T47D (cell line): ENCODE results near the gene ARL15.

Experiments used
- DNase-seq, 2 experiments: peaks; one replicate each; pipeline versions ENCODE4 v3.0.0 to v3.0.0-alpha.2; 2011 to 2012; ENCODE audit warnings: low read depth in 1 of 2, low spot score in 1 of 2
- JUND ChIP-seq: IDR thresholded peaks from 2 replicates; pipeline ENCODE4 v1.6.1; 2012; ENCODE audit warnings: low read depth
- in situ Hi-C: cut with HindIII; loops from 2 replicates; pipeline ENCODE4 v1.10.0; 2016; ENCODE audit warnings: low sequenced_read_pairs, low pct_unique_long_range_greater_than_20kb

The ARL15 gene

GRCh38 chr5:54309276-54309675 lies 1.1 kb downstream of the ARL15 start:
- DNase-seq: peak in 1 of 2 experiments; percentile 19
- no peak for TF ChIP-seq JUND
- in situ Hi-C loops: no loop called here

DNA sequence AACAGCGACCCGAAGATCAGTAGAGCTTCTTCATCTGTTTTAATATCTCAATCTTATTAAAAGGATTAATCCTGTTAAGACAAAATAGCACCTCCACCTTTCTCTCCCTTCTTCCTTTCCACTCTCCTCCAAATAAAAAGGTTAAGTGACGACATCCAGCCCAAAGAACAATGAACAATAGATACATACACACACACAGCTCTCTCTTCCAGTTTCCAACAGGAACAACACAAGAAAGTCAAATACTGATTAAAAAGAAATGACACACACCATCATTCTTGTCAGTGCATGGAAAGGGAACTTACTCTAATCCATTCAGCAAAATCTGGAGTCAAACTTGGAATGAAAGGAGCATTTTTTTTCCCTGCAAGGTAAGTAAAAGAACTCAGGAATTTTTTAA lies 2.8 kb downstream of the ARL15 start:
- no peak for TF ChIP-seq JUND
- in situ Hi-C loops: no loop called here
- DNase-seq: no peak

DNA sequence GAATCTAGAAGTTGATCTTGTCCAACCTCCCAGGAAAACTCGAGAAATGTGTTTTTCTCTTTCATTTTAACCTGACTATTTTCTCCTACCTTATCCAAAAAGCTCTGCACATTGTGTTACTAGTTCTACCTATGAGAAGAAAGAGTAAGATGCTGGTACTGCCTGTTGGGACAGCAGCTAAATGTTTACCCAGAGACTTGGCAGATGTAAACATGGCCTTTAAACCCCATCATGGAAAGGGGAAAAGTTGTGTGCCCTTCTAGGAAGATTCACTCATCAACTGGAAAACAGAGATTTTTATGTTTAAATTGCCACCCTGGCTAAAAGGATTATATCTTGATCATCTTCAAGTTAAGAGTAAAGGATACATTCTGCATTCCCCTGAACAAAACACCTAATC lies 3.5 kb downstream of the ARL15 start:
- TF ChIP-seq JUND: no peak
- peak in 1 of 2 experiments; percentile 35 for DNase-seq
- in situ Hi-C loops: no loop called here

DNA sequence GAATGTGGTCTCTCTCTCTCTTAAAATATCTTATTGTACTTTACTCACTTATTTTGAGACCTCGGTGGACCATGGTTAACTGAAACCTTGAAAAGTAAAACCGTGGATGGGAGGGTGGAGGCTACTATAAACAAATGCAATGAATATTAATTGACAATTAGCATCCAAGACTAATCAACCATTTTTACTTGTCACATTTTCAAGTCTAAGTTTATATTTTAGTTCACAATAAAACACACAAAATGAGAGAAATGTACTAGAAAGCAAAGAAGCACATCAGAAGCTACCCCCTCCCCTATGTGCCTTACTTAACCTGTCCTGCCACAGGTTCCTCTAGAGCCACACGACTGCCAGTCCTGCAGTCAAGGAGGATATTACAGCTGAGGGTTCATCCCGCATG lies 4.6 kb downstream of the ARL15 start:
- no peak for DNase-seq
- in situ Hi-C loops: no loop called here
- TF ChIP-seq JUND: no peak

DNA sequence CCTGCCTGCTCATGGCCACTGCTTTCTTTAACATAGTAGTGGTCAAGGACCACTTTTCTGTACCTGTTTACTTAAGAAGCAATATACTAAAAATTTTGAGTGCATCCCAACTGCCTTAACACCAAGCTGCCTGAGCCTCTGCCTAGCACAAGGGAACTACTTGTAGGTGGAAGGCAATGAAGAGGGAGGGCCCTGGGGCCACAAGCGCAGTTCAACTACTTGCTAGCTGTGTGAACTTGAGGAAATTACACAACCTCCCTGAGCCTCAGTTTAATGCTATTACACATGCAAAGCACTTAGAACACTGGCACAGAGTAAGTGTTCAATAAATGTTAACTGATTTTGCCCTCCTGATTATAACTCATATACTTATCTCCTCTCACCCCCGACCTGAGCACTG lies 6.3 kb downstream of the ARL15 start:
- no peak for DNase-seq
- no peak for TF ChIP-seq JUND
- in situ Hi-C loops: no loop called here

DNA sequence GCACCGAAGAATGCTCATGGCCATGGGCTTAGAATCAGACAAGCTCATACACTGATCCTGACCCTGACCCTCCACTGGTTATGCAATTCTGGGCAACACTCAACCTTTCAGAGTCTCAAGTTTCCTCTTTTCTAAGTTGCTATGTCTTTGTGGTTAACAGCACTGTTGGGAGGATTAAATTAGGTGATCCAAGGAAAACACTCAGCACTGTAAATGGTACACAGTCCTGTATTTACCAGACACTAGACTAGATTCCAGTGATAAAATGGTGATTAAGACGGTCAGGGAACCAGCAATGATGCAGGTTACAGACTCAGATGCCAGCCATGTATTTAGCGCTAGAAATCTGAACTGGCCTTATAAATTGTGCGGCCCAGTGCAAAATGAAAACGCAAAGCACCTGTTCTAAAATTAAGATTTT lies 8.1 kb downstream of the ARL15 start:
- DNase-seq: peak in 1 of 2 experiments; percentile 37
- TF ChIP-seq JUND: no peak
- in situ Hi-C loops: no loop called here

DNA sequence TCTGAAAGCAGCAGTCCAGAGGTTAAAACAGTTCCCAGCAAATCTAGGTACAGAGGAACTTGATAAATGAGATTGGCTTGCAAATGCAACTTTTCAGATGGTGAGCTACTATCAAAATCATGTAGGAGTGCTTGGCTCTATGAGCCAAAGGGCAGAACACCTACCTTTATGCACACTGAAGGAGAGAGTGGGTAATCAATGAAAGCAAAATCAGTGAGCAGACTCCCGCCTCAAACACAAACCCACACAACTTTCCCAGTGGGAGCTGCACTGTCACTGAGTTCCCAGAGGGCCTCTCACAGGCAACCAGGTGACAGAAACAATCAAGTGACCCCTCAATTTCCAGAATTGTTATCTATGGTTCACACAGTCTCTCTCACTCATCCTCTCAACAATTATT lies 8.5 kb downstream of the ARL15 start:
- in situ Hi-C loops: no loop called here
- no peak for DNase-seq
- no peak for TF ChIP-seq JUND

DNA sequence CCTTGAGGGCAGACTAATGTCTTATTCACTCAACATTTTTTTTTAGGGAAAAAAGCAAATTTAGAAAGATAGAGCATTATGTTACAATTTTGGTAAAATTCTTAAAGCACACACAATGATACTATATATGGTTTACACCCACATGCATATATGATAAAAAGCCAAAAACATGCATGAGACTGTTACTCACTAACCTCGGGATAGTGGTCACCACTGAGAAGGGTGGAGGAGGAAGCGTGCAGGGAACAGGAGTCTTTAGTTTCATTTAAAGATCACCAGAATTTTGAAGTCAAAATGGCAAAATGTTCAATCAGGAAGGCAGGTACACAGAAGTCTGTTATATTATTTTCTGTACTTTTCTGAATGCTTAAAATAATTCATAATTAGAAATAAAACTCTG lies 9.2 kb downstream of the ARL15 start:
- no peak for TF ChIP-seq JUND
- in situ Hi-C loops: no loop called here
- DNase-seq: no peak

DNA sequence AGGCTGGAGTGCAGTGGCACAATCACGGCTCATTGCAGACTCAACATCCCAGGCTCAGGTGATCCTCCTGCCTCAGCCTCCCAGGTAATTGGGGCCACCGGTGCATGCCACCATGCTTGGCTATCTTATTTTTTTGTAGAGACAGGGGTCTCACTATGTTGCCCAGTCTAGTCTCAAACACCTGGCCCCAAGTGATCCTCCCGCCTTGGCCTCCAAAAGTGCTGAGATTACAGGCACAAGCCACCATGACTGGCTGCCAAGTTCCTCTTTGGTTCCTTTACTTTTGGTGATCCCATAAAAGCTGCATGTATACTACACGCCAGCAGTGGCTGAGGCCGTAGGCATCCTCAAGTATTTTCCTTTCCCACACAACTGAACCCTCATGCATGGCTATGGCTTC lies 11.4 kb downstream of the ARL15 start:
- in situ Hi-C loops: no loop called here
- no peak for TF ChIP-seq JUND
- no peak for DNase-seq

DNA sequence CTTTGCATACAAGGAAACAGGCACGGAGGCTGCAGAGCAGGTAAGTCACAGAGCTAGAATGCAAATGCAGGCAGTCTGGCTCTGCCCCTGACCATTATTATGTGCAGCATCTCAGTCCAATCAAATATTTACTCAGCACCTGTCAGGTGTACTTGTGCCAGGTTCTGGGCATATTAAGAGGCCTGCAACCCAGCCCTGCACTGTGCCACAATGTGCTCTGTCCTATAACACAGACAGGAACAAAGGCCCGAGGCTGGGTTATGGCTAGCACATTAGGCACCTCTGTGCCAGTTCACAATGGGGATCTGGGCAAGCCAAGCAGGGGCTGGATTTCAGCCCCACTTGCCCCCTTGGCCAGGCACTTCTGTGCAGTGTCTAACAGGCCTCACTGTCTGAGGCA lies 14.0 kb downstream of the ARL15 start:
- DNase-seq: peak; percentile 48 to 86
- TF ChIP-seq JUND: no peak
- in situ Hi-C loops: no loop called here

DNA sequence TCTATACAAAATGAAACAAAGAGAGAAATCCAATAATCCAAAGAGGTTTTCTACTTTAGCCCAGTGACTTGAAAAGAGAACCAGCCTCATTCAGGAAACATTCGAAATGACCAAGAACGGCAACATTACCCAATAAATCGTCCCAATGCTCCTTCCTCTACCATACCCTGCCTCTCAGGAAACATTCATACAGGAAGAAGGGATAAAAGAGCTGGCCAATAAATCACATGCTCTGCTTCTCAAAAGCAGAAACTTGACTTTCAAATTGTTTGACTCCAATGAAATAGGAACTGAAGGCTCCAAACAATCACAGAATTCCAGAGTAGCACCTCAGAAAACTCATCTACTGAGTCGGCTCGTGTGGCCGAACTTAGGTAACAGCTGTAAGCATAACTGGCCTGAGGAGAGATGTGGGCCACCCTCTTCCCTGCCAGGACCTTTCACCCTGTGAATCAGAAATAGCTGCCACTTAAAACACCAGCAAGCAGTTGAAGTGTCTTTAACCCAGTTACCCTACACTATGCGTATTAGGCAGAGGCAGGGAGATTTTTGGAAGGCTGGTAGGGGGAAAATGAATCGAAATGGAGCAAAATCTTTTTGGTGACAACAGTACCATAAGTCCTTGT lies 14.6 kb downstream of the ARL15 start:
- DNase-seq: peak in 1 of 2 experiments; percentile 26
- no peak for TF ChIP-seq JUND
- in situ Hi-C loops: no loop called here

DNA sequence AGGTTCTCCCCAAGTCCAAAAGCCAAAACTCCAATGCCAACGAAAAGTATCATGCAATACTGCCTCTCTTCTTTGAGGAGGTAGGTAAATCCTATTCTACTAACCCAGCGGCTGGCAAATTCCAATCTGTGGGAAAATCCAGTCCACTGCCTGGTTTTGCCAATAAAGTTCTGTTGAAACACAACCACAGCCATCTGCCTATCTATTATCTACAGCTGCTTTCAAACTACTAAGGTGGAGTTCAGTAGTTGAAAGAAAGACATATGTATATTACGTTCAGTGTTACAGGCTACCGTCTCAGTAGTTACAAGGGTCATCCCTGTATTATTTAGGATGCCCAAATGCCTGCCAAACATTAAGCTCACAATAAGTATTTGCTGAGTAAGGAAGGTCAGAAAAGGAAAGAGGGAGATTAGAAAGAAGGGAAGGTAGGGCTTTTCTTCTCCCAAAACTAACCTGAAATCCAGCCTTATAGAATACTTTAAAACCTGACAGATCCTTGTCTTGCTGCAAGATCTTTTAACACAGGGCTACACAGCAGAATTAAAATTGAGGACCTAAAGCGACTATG lies 16.2 kb downstream of the ARL15 start:
- in situ Hi-C loops: no loop called here
- TF ChIP-seq JUND: no peak
- no peak for DNase-seq

DNA sequence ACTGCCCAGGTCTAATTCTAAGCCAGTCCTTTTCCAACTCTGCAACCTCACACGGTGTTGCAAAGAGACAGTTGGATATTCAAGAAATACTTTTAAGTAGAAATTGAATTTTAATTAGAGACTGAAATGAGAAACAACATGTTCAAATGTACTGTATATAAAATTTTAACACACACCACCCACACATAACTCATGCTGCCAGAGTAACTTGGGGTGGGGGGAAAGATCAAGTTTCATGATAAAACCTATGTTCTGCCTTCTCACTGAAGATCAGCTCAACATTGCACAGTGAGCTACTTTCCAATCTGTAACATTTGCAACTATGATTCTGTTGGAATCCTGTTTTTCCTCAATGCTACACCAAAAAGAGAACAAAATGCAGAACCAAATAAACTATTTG lies 17.5 kb downstream of the ARL15 start:
- DNase-seq: no peak
- in situ Hi-C loops: no loop called here
- TF ChIP-seq JUND: no peak

DNA sequence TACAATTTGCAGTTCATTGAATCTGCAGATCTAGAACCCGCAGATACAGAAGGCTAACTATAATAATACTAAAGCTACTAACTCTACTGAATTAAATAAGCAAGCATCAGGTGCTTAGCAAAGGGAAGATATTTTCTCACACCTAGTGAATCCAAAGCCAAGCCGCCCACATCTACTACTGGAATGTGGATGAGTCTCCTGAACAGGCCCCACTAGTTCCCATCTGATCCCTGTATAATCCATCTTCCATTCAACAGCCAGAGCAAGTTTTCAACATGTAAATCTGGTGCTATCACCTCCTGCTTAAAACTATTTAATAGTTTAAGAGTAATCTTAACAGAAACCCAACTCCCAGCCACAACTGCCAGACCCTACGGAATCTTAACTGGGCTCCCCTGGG lies 18.9 kb downstream of the ARL15 start:
- peak in 1 of 2 experiments; percentile 18 for DNase-seq
- no peak for TF ChIP-seq JUND
- in situ Hi-C loops: no loop called here
